ENCODE results near the gene NKX3-2.

GRCh38 chr4:13540446-13541175 is 3.7 kb downstream of the NKX3-2 start:
- TF ChIP-seq, protein P1, sequence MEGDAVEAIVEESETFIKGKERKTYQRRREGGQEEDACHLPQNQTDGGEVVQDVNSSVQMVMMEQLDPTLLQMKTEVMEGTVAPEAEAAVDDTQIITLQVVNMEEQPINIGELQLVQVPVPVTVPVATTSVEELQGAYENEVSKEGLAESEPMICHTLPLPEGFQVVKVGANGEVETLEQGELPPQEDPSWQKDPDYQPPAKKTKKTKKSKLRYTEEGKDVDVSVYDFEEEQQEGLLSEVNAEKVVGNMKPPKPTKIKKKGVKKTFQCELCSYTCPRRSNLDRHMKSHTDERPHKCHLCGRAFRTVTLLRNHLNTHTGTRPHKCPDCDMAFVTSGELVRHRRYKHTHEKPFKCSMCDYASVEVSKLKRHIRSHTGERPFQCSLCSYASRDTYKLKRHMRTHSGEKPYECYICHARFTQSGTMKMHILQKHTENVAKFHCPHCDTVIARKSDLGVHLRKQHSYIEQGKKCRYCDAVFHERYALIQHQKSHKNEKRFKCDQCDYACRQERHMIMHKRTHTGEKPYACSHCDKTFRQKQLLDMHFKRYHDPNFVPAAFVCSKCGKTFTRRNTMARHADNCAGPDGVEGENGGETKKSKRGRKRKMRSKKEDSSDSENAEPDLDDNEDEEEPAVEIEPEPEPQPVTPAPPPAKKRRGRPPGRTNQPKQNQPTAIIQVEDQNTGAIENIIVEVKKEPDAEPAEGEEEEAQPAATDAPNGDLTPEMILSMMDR (IDR thresholded peaks at IDR 0.05) = no peak
- TF ChIP-seq POLR2A (IDR thresholded peaks at IDR 0.05) = no peak
